GM12892 (cell line): ENCODE results near the gene MED26.

Experiments
- POLR2A ChIP-seq: IDR thresholded peaks from 2 replicates; pipeline ENCODE4 v1.6.1; 2011; ENCODE audit warnings: low read depth, low read length, control low read depth
- POLR2AphosphoS5 ChIP-seq: IDR thresholded peaks from 2 replicates; pipeline ENCODE4 v1.6.1; 2011; ENCODE audit warnings: low read depth, low read length, control low read depth
- TAF1 ChIP-seq: IDR thresholded peaks from 2 replicates; pipeline ENCODE4 v1.6.1; 2011; ENCODE audit warnings: low read depth, mild to moderate bottlenecking, control low read depth, low read length, borderline replicate concordance

GRCh38 chr19:16587833-16588823 lies 39.9 kb downstream of the MED26 start:
- TF ChIP-seq POLR2A (peak; percentile 90), POLR2AphosphoS5 (peak; percentile 87), TAF1 (peak; percentile 74)
